Measurements from ENCODE around the gene DLX3. TPM values are rescaled to one million over a fixed set of nuclear protein-coding genes. Genes with fewer than 3 reads are reported as not detected.

Gene DLX3
- total RNA-seq, 2 donors from 2014 or later: not detected

DNA sequence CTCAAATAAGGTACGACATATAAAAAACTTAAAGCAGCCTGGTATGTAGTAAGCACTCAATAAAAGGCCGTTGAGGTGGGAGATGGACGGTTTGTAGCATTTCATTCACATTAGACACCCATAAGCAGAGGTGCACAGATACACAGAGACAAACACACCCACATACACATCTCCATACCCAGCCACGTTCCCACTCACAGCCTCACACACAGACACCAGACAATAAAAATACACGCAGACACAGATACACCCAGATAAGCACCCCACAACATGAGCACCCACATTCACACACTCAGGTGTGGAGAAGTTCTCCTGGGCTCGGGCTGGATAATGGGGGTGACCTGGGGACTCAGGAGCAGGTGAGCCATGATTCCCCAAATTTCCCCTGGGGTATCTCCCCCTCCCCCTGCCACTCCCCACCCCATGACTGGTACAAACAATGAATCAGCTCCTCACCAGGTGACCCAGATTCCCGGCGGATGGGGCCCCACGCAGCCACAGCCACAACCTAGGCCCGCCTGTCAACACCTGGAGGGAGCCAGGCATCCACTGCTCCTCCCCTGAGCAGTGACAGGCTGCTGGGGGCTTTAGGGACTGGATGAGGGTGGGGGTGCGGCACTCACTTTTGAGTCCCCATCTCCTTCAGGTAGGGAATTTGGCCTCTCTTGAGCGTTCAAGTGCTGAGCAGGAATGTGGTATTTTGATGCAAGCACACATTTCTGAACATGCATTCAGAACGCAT lies 2.7 kb downstream of the DLX3 start:
- intact Hi-C loops (cut with DNase I): loop anchor here (5.0 kb wide), 1 partner anchor 40 kb away; no protein-coding TSS in a partner anchor
- Histone ChIP-seq H3K27me3 (peaks cover 0 to 15% of the 10 kb centered on the region in 2 donors), H3K4me1 (peaks cover 36% of the 10 kb centered on the region)

DNA sequence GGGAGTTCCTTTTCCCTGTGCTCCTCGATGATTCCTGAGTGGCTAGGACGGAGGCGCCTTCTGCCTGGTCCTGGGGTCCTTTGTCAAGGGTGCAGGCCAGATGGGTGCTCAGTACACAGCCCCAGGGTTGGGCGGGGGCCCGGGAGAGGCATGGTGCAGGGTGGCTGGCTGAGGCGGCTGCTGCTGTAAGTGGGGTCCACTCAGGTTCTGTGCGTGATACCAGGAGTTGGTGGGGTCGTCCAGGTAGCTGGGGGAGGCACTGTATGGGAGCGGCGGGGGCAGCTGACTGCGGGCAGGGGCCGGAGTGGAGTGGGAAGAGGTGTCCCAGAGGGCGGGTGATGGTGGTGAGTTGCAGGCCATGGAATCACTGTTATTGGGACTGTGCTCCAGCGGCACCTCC lies 3.6 kb downstream of the DLX3 start:
- TF ChIP-seq, protein P1, sequence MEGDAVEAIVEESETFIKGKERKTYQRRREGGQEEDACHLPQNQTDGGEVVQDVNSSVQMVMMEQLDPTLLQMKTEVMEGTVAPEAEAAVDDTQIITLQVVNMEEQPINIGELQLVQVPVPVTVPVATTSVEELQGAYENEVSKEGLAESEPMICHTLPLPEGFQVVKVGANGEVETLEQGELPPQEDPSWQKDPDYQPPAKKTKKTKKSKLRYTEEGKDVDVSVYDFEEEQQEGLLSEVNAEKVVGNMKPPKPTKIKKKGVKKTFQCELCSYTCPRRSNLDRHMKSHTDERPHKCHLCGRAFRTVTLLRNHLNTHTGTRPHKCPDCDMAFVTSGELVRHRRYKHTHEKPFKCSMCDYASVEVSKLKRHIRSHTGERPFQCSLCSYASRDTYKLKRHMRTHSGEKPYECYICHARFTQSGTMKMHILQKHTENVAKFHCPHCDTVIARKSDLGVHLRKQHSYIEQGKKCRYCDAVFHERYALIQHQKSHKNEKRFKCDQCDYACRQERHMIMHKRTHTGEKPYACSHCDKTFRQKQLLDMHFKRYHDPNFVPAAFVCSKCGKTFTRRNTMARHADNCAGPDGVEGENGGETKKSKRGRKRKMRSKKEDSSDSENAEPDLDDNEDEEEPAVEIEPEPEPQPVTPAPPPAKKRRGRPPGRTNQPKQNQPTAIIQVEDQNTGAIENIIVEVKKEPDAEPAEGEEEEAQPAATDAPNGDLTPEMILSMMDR (IDR thresholded peaks at IDR 0.05): no peak
- no peak for TF ChIP-seq POLR2A (IDR thresholded peaks at IDR 0.05)
- Histone ChIP-seq H3K4me3 (no peak overlapping the region), H3K9me3 (no peaks in the 10 kb centered on the region), H3K27me3 (peaks cover 0 to 18% of the 10 kb centered on the region in 2 donors), H3K4me1 (peaks cover 27% of the 10 kb centered on the region), H3K36me3 (replicated peaks in 1 of 2; ENCODE audit: insufficient read depth in 1 of 2, low read depth in 2 of 2) (no peaks in the 10 kb centered on the region), H3K27ac (no peak overlapping the region)
- no peak for DNase-seq
- ATAC-seq: no peak
- 84 to 86% methylated on average over 13 to 14 of the region's 14 CpGs for WGBS, 2 donors
- intact Hi-C loops (cut with DNase I): loop anchor here (5.0 kb wide), 1 partner anchor 39 kb away; no protein-coding TSS in a partner anchor

More for the DNA sequence above, 2.7 kb downstream of the DLX3 start:
- DNase-seq (no peak), ATAC-seq (no peak)
- no peak overlapping the region for H3K27ac ChIP-seq
- TF ChIP-seq, protein P1 (IDR thresholded peaks at IDR 0.05): no peak
- no peak for TF ChIP-seq POLR2A (IDR thresholded peaks at IDR 0.05)
- no peak overlapping the region for H3K4me3 ChIP-seq
- 75 to 83% methylated on average over 8 to 13 of the region's 13 CpGs for WGBS, 2 donors
- H3K9me3 ChIP-seq: no peaks in the 10 kb centered on the region
- H3K36me3 ChIP-seq (replicated peaks in 1 of 2; ENCODE audit: insufficient read depth in 1 of 2, low read depth in 2 of 2): no peaks in the 10 kb centered on the region

DNA sequence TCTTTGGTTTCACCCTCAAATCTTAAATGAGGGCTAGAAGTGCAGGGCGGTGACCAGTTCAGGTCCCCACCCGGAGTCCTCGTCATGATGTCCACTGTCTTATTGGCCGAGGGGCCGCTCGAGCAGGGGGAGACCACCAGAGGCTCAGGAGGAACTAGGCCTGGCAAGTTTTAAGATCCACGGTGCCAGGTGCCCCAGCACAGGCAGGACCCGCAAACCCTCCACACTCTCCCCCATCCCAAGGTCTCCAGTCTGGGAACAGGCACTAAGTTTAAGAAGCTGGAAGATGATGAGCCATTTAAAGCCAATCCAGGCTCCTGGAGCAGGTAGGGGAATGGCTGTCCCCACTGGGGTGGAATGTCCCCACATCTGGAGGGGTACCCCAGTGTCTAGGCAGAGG lies 4.1 kb downstream of the DLX3 start:
- Histone ChIP-seq H3K36me3 (replicated peaks in 1 of 2; ENCODE audit: insufficient read depth in 1 of 2, low read depth in 2 of 2) (no peaks in the 10 kb centered on the region), H3K9me3 (no peaks in the 10 kb centered on the region), H3K4me1 (peaks cover 26% of the 10 kb centered on the region), H3K27me3 (peaks cover 0 to 18% of the 10 kb centered on the region in 2 donors), H3K27ac (no peak overlapping the region), H3K4me3 (no peak overlapping the region)
- TF ChIP-seq POLR2A (IDR thresholded peaks at IDR 0.05): no peak
- TF ChIP-seq, protein P1 (IDR thresholded peaks at IDR 0.05): no peak
- WGBS, 2 donors: 73 to 77% methylated on average over 4 to 8 of the region's 8 CpGs
- DNase-seq (no peak), ATAC-seq (no peak)
- intact Hi-C loops (cut with DNase I): loop anchor here (5.0 kb wide), 1 partner anchor 39 kb away; no protein-coding TSS in a partner anchor

DNA sequence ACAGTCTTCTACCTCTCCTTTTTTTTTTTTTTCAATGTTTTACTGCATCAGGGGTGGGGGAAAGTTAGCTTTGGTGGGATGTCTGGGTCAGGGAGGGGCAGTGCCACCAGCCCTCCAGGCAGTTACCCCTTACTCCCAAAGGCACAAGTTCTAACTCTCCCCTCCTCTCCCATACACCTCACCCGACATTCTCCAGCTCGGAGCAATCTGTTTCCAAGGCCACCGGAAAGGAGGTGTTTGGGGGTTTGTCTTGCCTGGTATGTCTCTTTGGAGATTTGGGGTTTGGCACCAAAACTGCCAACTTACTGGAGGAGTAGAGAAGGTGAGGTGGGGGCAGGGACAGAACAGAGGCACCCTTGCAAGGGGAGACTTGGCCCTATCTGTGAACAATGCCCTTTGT lies 4.7 kb downstream of the DLX3 start:
- WGBS, 2 donors: 27 to 41% methylated on average over 3 of the region's 3 CpGs
- peaks cover 0 to 18% of the 10 kb centered on the region in 2 donors for H3K27me3 ChIP-seq
- no peak overlapping the region for H3K4me3 ChIP-seq
- ATAC-seq (no peak), DNase-seq (no peak)
- TF ChIP-seq, protein P1 (IDR thresholded peaks at IDR 0.05): no peak
- TF ChIP-seq POLR2A (IDR thresholded peaks at IDR 0.05): no peak
- intact Hi-C loops (cut with DNase I): loop anchor here (5.0 kb wide), 1 partner anchor 38 kb away; no protein-coding TSS in a partner anchor
- no peak overlapping the region for H3K27ac ChIP-seq
- peaks cover 24% of the 10 kb centered on the region for H3K4me1 ChIP-seq
- H3K9me3 ChIP-seq: no peaks in the 10 kb centered on the region
- no peaks in the 10 kb centered on the region for H3K36me3 ChIP-seq (replicated peaks in 1 of 2; ENCODE audit: insufficient read depth in 1 of 2, low read depth in 2 of 2)

Data from body of pancreas (tissue), 4 donors.